ENCODE measurements around the gene RPAP2.
"Not testable (repeated sequence)": the region's sequence is repeated elsewhere in the genome, so short reads cannot be mapped to it uniquely, and the experiment has no call there.

RPAP2 gene

GRCh38 chr1:92323473-92324453 lies 24.9 kb downstream of the RPAP2 start:
- no peak for DNase-seq (ENCODE audit: low read depth)

- no peak for DNase-seq (ENCODE audit: low read depth)
Measured at GRCh38 chr1:92324784-92325183, 25.9 kb downstream of the RPAP2 start.

- no peak for DNase-seq (ENCODE audit: low read depth)
Measured at GRCh38 chr1:92326681-92327080, 27.8 kb downstream of the RPAP2 start.

- DNase-seq (ENCODE audit: low read depth), result no peak
Measured at GRCh38 chr1:92327794-92328193, 28.9 kb downstream of the RPAP2 start.

- no peak for DNase-seq (ENCODE audit: low read depth)
Measured at GRCh38 chr1:92329347-92330129, 30.7 kb downstream of the RPAP2 start.

- DNase-seq (ENCODE audit: low read depth), result no peak
Measured at GRCh38 chr1:92333668-92334067, 34.8 kb downstream of the RPAP2 start.

- no peak for DNase-seq (ENCODE audit: low read depth)
Measured at GRCh38 chr1:92340154-92340553, 41.3 kb downstream of the RPAP2 start.

GRCh38 chr1:92342401-92342800 lies 43.5 kb downstream of the RPAP2 start:
- no peak for DNase-seq (ENCODE audit: low read depth)

GRCh38 chr1:92343061-92343460 lies 44.2 kb downstream of the RPAP2 start:
- no peak for DNase-seq (ENCODE audit: low read depth)

- no peak for DNase-seq (ENCODE audit: low read depth)
Measured at GRCh38 chr1:92346866-92347640, 48.2 kb downstream of the RPAP2 start.

GRCh38 chr1:92352856-92353255 lies 54.0 kb downstream of the RPAP2 start:
- DNase-seq (ENCODE audit: low read depth), result no peak

- no peak for DNase-seq (ENCODE audit: low read depth)
Measured at GRCh38 chr1:92354259-92354658, 55.4 kb downstream of the RPAP2 start.

- DNase-seq (ENCODE audit: low read depth), result no peak
Measured at GRCh38 chr1:92356956-92357355, 58.1 kb downstream of the RPAP2 start.

GRCh38 chr1:92359382-92359781 lies 60.5 kb downstream of the RPAP2 start:
- DNase-seq (ENCODE audit: low read depth), result not testable (repeated sequence)

GRCh38 chr1:92359986-92360385 lies 61.1 kb downstream of the RPAP2 start:
- DNase-seq (ENCODE audit: low read depth), result no peak

GRCh38 chr1:92362970-92363369 lies 64.1 kb downstream of the RPAP2 start:
- DNase-seq (ENCODE audit: low read depth), result no peak

- DNase-seq (ENCODE audit: low read depth), result no peak
Measured at GRCh38 chr1:92363401-92363800, 64.5 kb downstream of the RPAP2 start.

GRCh38 chr1:92365378-92366039 lies 66.7 kb downstream of the RPAP2 start:
- no peak for DNase-seq (ENCODE audit: low read depth)

GRCh38 chr1:92366040-92366395 lies 67.2 kb downstream of the RPAP2 start:
- no peak for DNase-seq (ENCODE audit: low read depth)

- no peak for DNase-seq (ENCODE audit: low read depth)
Measured at GRCh38 chr1:92367496-92367895, 68.6 kb downstream of the RPAP2 start.

- no peak for DNase-seq (ENCODE audit: low read depth)
Measured at GRCh38 chr1:92372164-92372563, 73.3 kb downstream of the RPAP2 start.

- no peak for DNase-seq (ENCODE audit: low read depth)
Measured at GRCh38 chr1:92374223-92374622, 75.4 kb downstream of the RPAP2 start.

Measured in stimulated activated CD8-positive, alpha-beta memory T cell treated with anti-CD3 and anti-CD28 coated beads, Interleukin-7, amount 100 ng/mL, for 24 hours (primary cell).